ENCODE results near the gene TBC1D2. TPM values are rescaled to one million over a fixed set of nuclear protein-coding genes. Genes with fewer than 3 reads are reported as not detected.

TBC1D2 gene
- total and polyA plus RNA-seq, 2 of the 13 experiments (the other 11 are each of a cell fraction or from before 2014, with no cell fraction given) = 2.0 to 2.8 TPM

DNA sequence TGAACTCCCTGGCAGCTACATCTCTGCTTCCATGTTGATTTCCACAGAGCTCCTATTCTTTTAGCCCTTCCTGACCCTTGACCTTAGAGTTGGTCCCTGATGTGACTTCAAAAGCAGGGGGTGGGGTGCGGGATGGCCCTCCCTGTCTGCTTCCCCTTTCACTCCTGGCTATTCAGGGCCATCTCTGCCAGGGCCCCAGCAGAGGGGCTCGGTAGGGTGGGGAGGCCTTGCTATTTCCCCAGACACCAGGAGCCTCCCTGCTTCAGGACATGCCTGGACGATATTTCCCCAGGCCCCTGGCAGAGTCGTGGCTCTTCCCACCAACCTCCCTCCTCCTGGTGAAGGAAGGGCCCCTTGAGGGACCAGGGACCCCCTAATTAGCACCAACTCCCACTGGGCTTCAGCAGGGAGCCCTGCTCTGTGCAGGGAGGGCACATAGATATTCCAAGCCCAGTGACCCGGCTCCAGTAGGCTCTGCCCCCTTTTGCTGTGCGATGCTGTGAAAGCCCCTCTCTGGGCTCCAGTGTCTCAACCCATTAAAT, 80.3 kb downstream of the TBC1D2 start (continued):
- TF ChIP-seq, protein P1, sequence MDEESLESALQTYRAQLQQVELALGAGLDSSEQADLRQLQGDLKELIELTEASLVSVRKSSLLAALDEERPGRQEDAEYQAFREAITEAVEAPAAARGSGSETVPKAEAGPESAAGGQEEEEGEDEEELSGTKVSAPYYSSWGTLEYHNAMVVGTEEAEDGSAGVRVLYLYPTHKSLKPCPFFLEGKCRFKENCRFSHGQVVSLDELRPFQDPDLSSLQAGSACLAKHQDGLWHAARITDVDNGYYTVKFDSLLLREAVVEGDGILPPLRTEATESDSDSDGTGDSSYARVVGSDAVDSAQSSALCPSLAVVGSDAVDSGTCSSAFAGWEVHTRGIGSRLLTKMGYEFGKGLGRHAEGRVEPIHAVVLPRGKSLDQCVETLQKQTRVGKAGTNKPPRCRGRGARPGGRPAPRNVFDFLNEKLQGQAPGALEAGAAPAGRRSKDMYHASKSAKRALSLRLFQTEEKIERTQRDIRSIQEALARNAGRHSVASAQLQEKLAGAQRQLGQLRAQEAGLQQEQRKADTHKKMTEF (CRISPR knock-in tag; IDR thresholded peaks at IDR 0.05) = no peak; the same call in 1 of the 2 replicates
- TF ChIP-seq, protein P2, sequence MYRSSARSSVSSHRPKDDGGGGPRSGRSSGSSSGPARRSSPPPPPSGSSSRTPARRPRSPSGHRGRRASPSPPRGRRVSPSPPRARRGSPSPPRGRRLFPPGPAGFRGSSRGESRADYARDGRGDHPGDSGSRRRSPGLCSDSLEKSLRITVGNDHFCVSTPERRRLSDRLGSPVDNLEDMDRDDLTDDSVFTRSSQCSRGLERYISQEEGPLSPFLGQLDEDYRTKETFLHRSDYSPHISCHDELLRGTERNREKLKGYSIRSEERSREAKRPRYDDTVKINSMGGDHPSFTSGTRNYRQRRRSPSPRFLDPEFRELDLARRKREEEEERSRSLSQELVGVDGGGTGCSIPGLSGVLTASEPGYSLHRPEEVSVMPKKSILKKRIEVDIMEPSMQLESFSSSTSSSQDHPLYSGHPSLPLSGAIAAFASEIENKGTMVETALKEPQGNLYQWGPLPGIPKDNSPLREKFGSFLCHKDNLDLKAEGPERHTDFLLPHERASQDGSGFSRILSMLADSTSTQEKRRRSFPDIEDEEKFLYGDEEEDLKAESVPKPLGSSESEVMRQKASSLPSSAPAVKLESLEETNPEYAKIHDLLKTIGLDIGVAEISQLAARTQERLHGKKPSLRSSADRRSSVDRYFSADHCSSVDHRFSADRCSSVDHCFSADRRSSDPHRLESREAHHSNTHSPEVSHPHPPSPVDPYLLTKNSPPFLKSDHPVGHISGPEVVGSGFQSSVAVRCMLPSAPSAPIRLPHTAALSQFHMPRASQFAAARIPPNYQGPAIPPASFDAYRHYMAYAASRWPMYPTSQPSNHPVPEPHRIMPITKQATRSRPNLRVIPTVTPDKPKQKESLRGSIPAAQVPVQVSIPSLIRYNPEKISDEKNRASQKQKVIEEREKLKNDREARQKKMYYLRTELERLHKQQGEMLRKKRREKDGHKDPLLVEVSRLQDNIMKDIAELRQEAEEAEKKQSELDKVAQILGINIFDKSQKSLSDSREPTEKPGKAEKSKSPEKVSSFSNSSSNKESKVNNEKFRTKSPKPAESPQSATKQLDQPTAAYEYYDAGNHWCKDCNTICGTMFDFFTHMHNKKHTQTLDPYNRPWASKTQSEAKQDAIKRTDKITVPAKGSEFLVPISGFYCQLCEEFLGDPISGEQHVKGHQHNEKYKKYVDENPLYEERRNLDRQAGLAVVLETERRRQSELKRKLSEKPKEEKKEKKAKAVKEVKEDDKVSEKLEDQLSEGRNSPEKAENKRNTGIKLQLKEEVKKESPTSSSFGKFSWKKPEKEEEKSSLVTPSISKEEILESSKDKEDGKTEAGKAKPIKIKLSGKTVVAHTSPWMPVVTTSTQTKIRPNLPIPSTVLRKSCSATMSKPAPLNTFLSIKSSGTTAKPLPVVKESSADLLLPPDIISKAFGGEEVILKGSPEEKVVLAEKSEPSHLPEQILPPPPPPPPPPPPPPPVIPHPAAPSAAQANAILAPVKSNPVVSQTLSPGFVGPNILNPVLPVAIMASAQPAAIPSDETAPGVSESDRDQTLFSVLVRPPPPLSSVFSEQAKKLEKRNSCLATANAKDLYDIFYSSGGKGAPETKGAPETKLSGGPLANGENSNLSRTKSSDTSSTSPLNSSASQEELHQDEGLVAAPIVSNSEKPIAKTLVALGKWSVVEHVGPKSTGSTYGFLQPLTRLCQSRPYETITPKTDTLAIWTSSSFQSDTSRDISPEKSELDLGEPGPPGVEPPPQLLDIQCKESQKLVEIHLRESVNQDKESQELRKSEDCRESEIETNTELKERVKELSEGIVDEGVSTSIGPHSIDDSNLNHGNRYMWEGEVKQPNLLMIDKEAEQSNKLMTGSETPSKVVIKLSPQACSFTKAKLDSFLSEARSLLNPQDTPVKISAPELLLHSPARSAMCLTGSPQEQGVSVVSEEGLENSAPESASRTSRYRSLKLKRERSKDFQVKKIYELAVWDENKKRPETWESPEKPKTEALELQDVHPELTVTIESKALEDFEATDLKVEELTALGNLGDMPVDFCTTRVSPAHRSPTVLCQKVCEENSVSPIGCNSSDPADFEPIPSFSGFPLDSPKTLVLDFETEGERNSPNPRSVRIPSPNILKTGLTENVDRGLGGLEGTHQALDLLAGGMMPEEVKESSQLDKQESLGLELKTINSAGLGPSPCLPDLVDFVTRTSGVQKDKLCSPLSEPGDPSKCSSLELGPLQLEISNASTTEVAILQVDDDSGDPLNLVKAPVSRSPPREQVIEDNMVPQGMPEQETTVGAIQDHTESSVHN (CRISPR knock-in tag; IDR thresholded peaks at IDR 0.05) = no peak
- TF ChIP-seq, protein P3, sequence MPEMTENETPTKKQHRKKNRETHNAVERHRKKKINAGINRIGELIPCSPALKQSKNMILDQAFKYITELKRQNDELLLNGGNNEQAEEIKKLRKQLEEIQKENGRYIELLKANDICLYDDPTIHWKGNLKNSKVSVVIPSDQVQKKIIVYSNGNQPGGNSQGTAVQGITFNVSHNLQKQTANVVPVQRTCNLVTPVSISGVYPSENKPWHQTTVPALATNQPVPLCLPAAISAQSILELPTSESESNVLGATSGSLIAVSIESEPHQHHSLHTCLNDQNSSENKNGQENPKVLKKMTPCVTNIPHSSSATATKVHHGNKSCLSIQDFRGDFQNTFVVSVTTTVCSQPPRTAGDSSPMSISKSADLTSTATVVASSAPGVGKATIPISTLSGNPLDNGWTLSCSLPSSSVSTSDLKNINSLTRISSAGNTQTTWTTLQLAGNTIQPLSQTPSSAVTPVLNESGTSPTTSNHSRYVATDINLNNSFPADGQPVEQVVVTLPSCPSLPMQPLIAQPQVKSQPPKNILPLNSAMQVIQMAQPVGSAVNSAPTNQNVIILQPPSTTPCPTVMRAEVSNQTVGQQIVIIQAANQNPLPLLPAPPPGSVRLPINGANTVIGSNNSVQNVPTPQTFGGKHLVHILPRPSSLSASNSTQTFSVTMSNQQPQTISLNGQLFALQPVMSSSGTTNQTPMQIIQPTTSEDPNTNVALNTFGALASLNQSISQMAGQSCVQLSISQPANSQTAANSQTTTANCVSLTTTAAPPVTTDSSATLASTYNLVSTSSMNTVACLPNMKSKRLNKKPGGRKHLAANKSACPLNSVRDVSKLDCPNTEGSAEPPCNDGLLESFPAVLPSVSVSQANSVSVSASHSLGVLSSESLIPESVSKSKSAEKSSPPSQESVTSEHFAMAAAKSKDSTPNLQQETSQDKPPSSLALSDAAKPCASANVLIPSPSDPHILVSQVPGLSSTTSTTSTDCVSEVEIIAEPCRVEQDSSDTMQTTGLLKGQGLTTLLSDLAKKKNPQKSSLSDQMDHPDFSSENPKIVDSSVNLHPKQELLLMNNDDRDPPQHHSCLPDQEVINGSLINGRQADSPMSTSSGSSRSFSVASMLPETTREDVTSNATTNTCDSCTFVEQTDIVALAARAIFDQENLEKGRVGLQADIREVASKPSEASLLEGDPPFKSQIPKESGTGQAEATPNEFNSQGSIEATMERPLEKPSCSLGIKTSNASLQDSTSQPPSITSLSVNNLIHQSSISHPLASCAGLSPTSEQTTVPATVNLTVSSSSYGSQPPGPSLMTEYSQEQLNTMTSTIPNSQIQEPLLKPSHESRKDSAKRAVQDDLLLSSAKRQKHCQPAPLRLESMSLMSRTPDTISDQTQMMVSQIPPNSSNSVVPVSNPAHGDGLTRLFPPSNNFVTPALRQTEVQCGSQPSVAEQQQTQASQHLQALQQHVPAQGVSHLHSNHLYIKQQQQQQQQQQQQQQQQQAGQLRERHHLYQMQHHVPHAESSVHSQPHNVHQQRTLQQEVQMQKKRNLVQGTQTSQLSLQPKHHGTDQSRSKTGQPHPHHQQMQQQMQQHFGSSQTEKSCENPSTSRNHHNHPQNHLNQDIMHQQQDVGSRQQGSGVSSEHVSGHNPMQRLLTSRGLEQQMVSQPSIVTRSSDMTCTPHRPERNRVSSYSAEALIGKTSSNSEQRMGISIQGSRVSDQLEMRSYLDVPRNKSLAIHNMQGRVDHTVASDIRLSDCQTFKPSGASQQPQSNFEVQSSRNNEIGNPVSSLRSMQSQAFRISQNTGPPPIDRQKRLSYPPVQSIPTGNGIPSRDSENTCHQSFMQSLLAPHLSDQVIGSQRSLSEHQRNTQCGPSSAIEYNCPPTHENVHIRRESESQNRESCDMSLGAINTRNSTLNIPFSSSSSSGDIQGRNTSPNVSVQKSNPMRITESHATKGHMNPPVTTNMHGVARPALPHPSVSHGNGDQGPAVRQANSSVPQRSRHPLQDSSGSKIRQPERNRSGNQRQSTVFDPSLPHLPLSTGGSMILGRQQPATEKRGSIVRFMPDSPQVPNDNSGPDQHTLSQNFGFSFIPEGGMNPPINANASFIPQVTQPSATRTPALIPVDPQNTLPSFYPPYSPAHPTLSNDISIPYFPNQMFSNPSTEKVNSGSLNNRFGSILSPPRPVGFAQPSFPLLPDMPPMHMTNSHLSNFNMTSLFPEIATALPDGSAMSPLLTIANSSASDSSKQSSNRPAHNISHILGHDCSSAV (CRISPR knock-in tag; IDR thresholded peaks at IDR 0.05; ENCODE audit: borderline replicate concordance) = no peak
- no peak for TF ChIP-seq NFIC (IDR thresholded peaks at IDR 0.05; ENCODE audit: low read length)
- TF ChIP-seq ETV5 (CRISPR knock-in tag; IDR thresholded peaks at IDR 0.05; ENCODE audit: borderline replicate concordance) = peak; percentile 60; the same call in 1 of the 2 replicates
- 0 out of 2 replicates have a peak, but pooled peaks have one; percentile 66 for TF ChIP-seq HNRNPL (IDR thresholded peaks at IDR 0.05; ENCODE audit: low read depth, low read length)
- TF ChIP-seq, protein P4, sequence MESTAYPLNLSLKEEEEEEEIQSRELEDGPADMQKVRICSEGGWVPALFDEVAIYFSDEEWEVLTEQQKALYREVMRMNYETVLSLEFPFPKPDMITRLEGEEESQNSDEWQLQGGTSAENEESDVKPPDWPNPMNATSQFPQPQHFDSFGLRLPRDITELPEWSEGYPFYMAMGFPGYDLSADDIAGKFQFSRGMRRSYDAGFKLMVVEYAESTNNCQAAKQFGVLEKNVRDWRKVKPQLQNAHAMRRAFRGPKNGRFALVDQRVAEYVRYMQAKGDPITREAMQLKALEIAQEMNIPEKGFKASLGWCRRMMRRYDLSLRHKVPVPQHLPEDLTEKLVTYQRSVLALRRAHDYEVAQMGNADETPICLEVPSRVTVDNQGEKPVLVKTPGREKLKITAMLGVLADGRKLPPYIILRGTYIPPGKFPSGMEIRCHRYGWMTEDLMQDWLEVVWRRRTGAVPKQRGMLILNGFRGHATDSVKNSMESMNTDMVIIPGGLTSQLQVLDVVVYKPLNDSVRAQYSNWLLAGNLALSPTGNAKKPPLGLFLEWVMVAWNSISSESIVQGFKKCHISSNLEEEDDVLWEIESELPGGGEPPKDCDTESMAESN (CRISPR knock-in tag; conservative IDR thresholded peaks at IDR 0.05) = no peak
- TF ChIP-seq ZNF263 (CRISPR knock-in tag; IDR thresholded peaks at IDR 0.05) = peak; percentile 56; the same call in 1 of the 2 replicates
- no peak for TF ChIP-seq ZNF564 (CRISPR knock-in tag; IDR thresholded peaks at IDR 0.05)

Data from HepG2 (cell line).